GM12874 (cell line): Measurements from ENCODE around the gene PLEKHA5.

Source experiments
- CTCF ChIP-seq: IDR thresholded peaks from 2 replicates; pipeline ENCODE4 v1.5.1; 2011; ENCODE audit warnings: low read depth, mild to moderate bottlenecking, control low read depth, low read length, moderate library complexity; ENCODE audit not compliant: insufficient read depth

The PLEKHA5 gene

GRCh38 chr12:19129486-19130223, at the start of gene PLEKHA5:
PLEKHA5 (plus strand) TSS chr12:19129733; CDS start chr12:19129800, 67 bp downstream.
- no peak for TF ChIP-seq CTCF

GRCh38 chr12:19080918-19081317, 48.6 kb upstream of the PLEKHA5 start:
- no peak for TF ChIP-seq CTCF

- no peak for TF ChIP-seq CTCF
Measured at GRCh38 chr12:19082365-19082911, 47.1 kb upstream of the PLEKHA5 start.

GRCh38 chr12:19084547-19084946, 45.0 kb upstream of the PLEKHA5 start:
- TF ChIP-seq CTCF = no peak

GRCh38 chr12:19085090-19085489, 44.4 kb upstream of the PLEKHA5 start:
- no peak for TF ChIP-seq CTCF

- TF ChIP-seq CTCF = no peak
Measured at GRCh38 chr12:19088606-19089005, 40.9 kb upstream of the PLEKHA5 start.

- no peak for TF ChIP-seq CTCF
Measured at GRCh38 chr12:19093218-19093617, 36.3 kb upstream of the PLEKHA5 start.
